Measurements from ENCODE around the gene ABCG5.
A peak's percentile ranks its signal among the peaks of the same experiment; 100 is the strongest.

The ABCG5 gene

GRCh38 chr2:43838560-43839267 is at the start of gene ABCG5, which contains the start of gene ABCG8:
Gene ABCG5 (minus strand): TSS chr2:43838839. CDS start chr2:43838679, 160 bp downstream.
Gene ABCG8 (plus strand): TSS chr2:43838971. CDS start chr2:43839054, 83 bp downstream.
- DNase-seq (ENCODE audit: low spot score) = no peak

GRCh38 chr2:43887176-43887575 is 48.5 kb upstream of the ABCG5 start:
- peak; percentile 40 for DNase-seq (ENCODE audit: low spot score)

GRCh38 chr2:43885132-43885632 is 46.5 kb upstream of the ABCG5 start:
- no peak for DNase-seq (ENCODE audit: low spot score)

GRCh38 chr2:43884689-43885088 is 46.0 kb upstream of the ABCG5 start:
- no peak for DNase-seq (ENCODE audit: low spot score)

- DNase-seq (ENCODE audit: low spot score) = no peak
Observed at GRCh38 chr2:43882312-43882711, 43.7 kb upstream of the ABCG5 start.

GRCh38 chr2:43880952-43881351 is 42.3 kb upstream of the ABCG5 start:
- DNase-seq (ENCODE audit: low spot score) = no peak

GRCh38 chr2:43880471-43880870 is 41.8 kb upstream of the ABCG5 start:
- DNase-seq (ENCODE audit: low spot score) = no peak

GRCh38 chr2:43879261-43879660 is 40.6 kb upstream of the ABCG5 start:
- no peak for DNase-seq (ENCODE audit: low spot score)

- peak; percentile 55 for DNase-seq (ENCODE audit: low spot score)
Observed at GRCh38 chr2:43877782-43878464, 39.3 kb upstream of the ABCG5 start.

- no peak for DNase-seq (ENCODE audit: low spot score)
Observed at GRCh38 chr2:43874776-43875451, 36.3 kb upstream of the ABCG5 start.

- DNase-seq (ENCODE audit: low spot score) = no peak
Observed at GRCh38 chr2:43872151-43872550, 33.5 kb upstream of the ABCG5 start.

- DNase-seq (ENCODE audit: low spot score) = no peak
Observed at GRCh38 chr2:43855292-43855691, 16.7 kb upstream of the ABCG5 start.

- DNase-seq (ENCODE audit: low spot score) = no peak
Observed at GRCh38 chr2:43854671-43855070, 16.0 kb upstream of the ABCG5 start.

GRCh38 chr2:43853141-43854081 is 14.8 kb upstream of the ABCG5 start:
- no peak for DNase-seq (ENCODE audit: low spot score)

GRCh38 chr2:43852196-43852730 is 13.6 kb upstream of the ABCG5 start:
- DNase-seq (ENCODE audit: low spot score) = no peak

GRCh38 chr2:43851011-43851980 is 12.7 kb upstream of the ABCG5 start:
- no peak for DNase-seq (ENCODE audit: low spot score)

- no peak for DNase-seq (ENCODE audit: low spot score)
Observed at GRCh38 chr2:43848214-43848613, 9.6 kb upstream of the ABCG5 start.

GRCh38 chr2:43846140-43846793 is 7.6 kb upstream of the ABCG5 start:
- no peak for DNase-seq (ENCODE audit: low spot score)

- DNase-seq (ENCODE audit: low spot score) = no peak
Observed at GRCh38 chr2:43845181-43845580, 6.5 kb upstream of the ABCG5 start.

- DNase-seq (ENCODE audit: low spot score) = no peak
Observed at GRCh38 chr2:43842866-43843226, 4.2 kb upstream of the ABCG5 start.

Measured in cerebellar cortex (tissue), 1 donor.